ENCODE measurements around the gene SELENOO. TPM values are rescaled to one million over a fixed set of nuclear protein-coding genes. Genes with fewer than 3 reads are reported as not detected.

SELENOO gene
- total RNA-seq, 1 experiment from 2014 or later: 19.0 TPM

- Histone ChIP-seq H4K91ac (ENCODE audit: insufficient read length, low read depth, low read length) (no peak overlapping the region), H2BK5ac (ENCODE audit: insufficient read length, low read length) (no peak overlapping the region), H2AK5ac (ENCODE audit: insufficient read length, low read length) (no peak overlapping the region), H4K5ac (ENCODE audit: insufficient read length, low read depth, low read length) (no peak overlapping the region), H3K18ac (ENCODE audit: insufficient read length, low read depth, low read length) (no peak overlapping the region), H3K27me3 (ENCODE audit: insufficient read depth, low read length) (no peaks in the 10 kb centered on the region), H3K4ac (ENCODE audit: low read depth, low read length) (no peak overlapping the region), H3K56ac (ENCODE audit: insufficient read length, low read depth, low read length) (no peak overlapping the region), H3K9ac (ENCODE audit: extremely low read depth, insufficient read length, low read length) (no peak overlapping the region), H3K14ac (ENCODE audit: insufficient read depth, low read length) (peak overlapping the region; percentile 72; the same call in 1 of the 2 replicates), H3K27ac (ENCODE audit: insufficient read length, low read depth, low read length) (no peak overlapping the region), H3K23me2 (ENCODE audit: insufficient read length, low read depth, low read length, poor library complexity, severe bottlenecking) (peaks cover 15% of the 10 kb centered on the region), H4K20me1 (ENCODE audit: control insufficient read depth, insufficient read depth, insufficient read length) (no peaks in the 10 kb centered on the region), H3K79me2 (ENCODE audit: insufficient read depth, low read length) (no peaks in the 10 kb centered on the region), H3K4me1 (ENCODE audit: insufficient read depth, low read length) (no peaks in the 10 kb centered on the region), H3K23ac (ENCODE audit: insufficient read length, low read depth, low read length) (no peak overlapping the region), H3K79me1 (ENCODE audit: insufficient read depth, low read depth, low read length, poor library complexity, severe bottlenecking) (no peaks in the 10 kb centered on the region), H2BK15ac (ENCODE audit: low read depth, low read length) (no peak overlapping the region), H3T11ph (ENCODE audit: low read length) (no peak overlapping the region), H2BK12ac (ENCODE audit: insufficient read length, low read depth, low read length) (no peak overlapping the region), H2BK120ac (ENCODE audit: low read depth, low read length, poor library complexity, severe bottlenecking) (no peak overlapping the region), H3K4me2 (ENCODE audit: insufficient read depth, insufficient read length, low read length) (peak overlapping the region; percentile 40), H2BK20ac (ENCODE audit: low read depth, low read length, poor library complexity, severe bottlenecking) (no peak overlapping the region), H3K9me3 (ENCODE audit: control insufficient read depth, low read depth, low read length) (no peaks in the 10 kb centered on the region), H4K8ac (replicated peaks; ENCODE audit: insufficient read length, low read depth, low read length) (no peak overlapping the region), H2AFZ (ENCODE audit: low read length) (no peak overlapping the region)
- Mint-ChIP-seq H3K4me1 (peaks cover 6 to 17% of the 10 kb centered on the region in 2 experiments), H3K27me3 (ENCODE audit: low read depth) (no peaks in the 10 kb centered on the region), H3K9me3 (no peaks in the 10 kb centered on the region; a peak in 1 of 5 replicates), H3K27ac (no peak overlapping the region), H3K4me3 (peak overlapping the region; percentile 73 to 76), H3K36me3 (ENCODE audit: insufficient read depth in 1 of 3, low read depth in 3 of 3) (peaks cover 0 to 12% (median 3%) of the 10 kb centered on the region in 3 experiments; a peak in 3 of 7 replicates)
- TF ChIP-seq CTCF (conservative IDR thresholded peaks at IDR 0.05): no peak; the same call in 2 of the 3 replicates
- DNase-seq: no peak
- WGBS (ENCODE audit: extremely low coverage, insufficient read length, low lambda C conversion rate): no CpG with 5 or more reads among the region's 36 CpGs
Observed at GRCh38 chr22:50251477-50252081, 50.8 kb downstream of the SELENOO start.

All from H9 (cell line).